ENCODE data around the gene MTRF1L.

Gene MTRF1L

GRCh38 chr6:152946995-152947394 is 55.5 kb downstream of the MTRF1L start:
- TF ChIP-seq, protein P1, sequence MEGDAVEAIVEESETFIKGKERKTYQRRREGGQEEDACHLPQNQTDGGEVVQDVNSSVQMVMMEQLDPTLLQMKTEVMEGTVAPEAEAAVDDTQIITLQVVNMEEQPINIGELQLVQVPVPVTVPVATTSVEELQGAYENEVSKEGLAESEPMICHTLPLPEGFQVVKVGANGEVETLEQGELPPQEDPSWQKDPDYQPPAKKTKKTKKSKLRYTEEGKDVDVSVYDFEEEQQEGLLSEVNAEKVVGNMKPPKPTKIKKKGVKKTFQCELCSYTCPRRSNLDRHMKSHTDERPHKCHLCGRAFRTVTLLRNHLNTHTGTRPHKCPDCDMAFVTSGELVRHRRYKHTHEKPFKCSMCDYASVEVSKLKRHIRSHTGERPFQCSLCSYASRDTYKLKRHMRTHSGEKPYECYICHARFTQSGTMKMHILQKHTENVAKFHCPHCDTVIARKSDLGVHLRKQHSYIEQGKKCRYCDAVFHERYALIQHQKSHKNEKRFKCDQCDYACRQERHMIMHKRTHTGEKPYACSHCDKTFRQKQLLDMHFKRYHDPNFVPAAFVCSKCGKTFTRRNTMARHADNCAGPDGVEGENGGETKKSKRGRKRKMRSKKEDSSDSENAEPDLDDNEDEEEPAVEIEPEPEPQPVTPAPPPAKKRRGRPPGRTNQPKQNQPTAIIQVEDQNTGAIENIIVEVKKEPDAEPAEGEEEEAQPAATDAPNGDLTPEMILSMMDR (IDR thresholded peaks at IDR 0.05; ENCODE audit: borderline replicate concordance, control extremely low read depth, extremely low read depth, insufficient read depth, missing control alignments) = no peak
- no peak for DNase-seq (ENCODE audit: low spot score)
- in situ Hi-C loops (cut with MboI; ENCODE audit: low sequenced_read_pairs, unreplicated experiment) = no loop called here

DNA sequence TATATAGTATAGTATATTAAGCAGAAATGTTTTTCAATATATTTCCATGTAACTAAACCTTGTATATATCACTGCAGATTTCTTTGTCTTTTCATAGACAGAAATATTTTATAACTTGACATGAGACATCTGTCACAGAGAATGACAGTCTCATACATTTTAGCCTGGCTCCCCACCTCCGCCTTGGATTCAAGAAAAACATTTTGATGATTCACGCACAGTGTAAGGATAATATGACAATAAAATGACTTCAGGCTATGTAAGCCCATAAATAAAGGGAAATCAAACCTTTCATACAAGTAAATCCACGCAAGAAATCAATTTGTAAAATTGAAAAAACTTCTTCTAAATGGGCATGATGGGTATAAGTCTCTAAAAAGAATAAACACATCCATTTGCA is 56.0 kb downstream of the MTRF1L start:
- in situ Hi-C loops (cut with MboI; ENCODE audit: low sequenced_read_pairs, unreplicated experiment) = no loop called here
- no peak for DNase-seq (ENCODE audit: low spot score)
- TF ChIP-seq, protein P1 (IDR thresholded peaks at IDR 0.05; ENCODE audit: borderline replicate concordance, control extremely low read depth, extremely low read depth, insufficient read depth, missing control alignments) = no peak

GRCh38 chr6:152943260-152943897 is 59.1 kb downstream of the MTRF1L start:
- in situ Hi-C loops (cut with MboI; ENCODE audit: low sequenced_read_pairs, unreplicated experiment) = no loop called here
- TF ChIP-seq, protein P1 (IDR thresholded peaks at IDR 0.05; ENCODE audit: borderline replicate concordance, control extremely low read depth, extremely low read depth, insufficient read depth, missing control alignments) = no peak
- DNase-seq (ENCODE audit: low spot score) = no peak

DNA sequence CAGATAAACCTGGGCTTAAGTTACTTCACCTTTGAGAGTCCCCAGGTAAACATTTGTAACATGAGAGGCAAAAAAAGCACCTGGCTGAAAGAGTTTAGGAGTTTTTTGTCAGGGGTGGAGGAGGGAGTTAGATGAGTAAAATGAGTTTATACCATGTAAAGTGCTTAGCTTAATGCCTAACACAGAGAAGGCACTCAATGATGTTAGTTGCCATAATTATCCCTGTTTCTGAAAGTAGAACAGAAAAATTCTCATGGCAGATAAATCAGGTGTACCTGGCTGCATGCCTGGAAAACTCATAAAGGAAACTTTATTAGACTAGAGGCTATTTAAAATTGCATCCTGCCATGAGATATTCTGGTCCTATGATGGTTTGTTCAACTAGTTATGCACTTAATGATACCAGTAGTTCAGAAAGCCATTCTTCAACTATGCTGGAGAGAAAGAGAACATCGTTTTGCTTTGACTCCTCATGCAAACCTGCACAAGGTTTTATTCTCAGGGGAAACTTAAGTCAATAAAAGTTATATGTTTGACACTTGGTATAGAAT is 60.1 kb downstream of the MTRF1L start:
- DNase-seq (ENCODE audit: low spot score) = no peak
- in situ Hi-C loops (cut with MboI; ENCODE audit: low sequenced_read_pairs, unreplicated experiment) = no loop called here
- TF ChIP-seq, protein P1 (IDR thresholded peaks at IDR 0.05; ENCODE audit: borderline replicate concordance, control extremely low read depth, extremely low read depth, insufficient read depth, missing control alignments) = no peak

DNA sequence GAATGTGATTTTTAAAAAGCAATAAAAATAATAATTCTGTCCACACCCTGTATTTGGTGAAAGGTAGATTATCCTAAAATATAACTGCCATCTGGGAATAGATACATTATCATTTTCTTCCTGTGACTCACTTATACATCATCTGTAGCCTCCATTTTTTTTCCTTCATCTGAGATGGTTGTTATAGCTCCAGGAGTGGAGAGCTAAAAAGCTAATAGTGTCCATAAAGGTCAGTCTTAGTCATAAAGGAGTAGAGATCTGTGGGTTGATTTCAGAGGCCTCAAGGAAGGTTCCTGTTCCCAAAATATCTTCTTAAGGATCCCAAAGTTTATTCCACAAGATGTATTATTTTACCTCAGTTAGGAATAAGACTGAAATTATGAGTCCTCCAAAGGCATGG is 60.8 kb downstream of the MTRF1L start:
- no peak for DNase-seq (ENCODE audit: low spot score)
- in situ Hi-C loops (cut with MboI; ENCODE audit: low sequenced_read_pairs, unreplicated experiment) = no loop called here
- TF ChIP-seq, protein P1 (IDR thresholded peaks at IDR 0.05; ENCODE audit: borderline replicate concordance, control extremely low read depth, extremely low read depth, insufficient read depth, missing control alignments) = no peak

Measured in GM13976 (cell line).